Chondrocyte (in vitro differentiated cells): Measurements from ENCODE around the gene CREB3L2. TPM values are rescaled to one million over a fixed set of nuclear protein-coding genes. Genes with fewer than 3 reads are reported as not detected.

Experiments
- DNase-seq: peaks from one replicate; pipeline ENCODE4 v3.0.0; 2021; ENCODE audit warnings: mixed read lengths, low spot score
- H3K27ac Mint-ChIP-seq: one replicate; pipeline ENCODE4 v1.8.0; 2021; ENCODE audit warnings: mild to moderate bottlenecking, moderate library complexity, mixed read lengths; ENCODE audit not compliant: unreplicated experiment
- H3K27me3 Mint-ChIP-seq: 2 replicates; pipeline ENCODE4 v1.8.0; 2021; ENCODE audit warnings: low read depth, mixed read lengths
- H3K36me3 Mint-ChIP-seq: 2 replicates; pipeline ENCODE4 v1.8.0; 2021; ENCODE audit warnings: low read depth, mixed read lengths
- H3K4me1 Mint-ChIP-seq: 2 replicates; pipeline ENCODE4 v1.8.0; 2021; ENCODE audit warnings: low read depth, mild to moderate bottlenecking, mixed read lengths
- H3K4me3 Mint-ChIP-seq: one replicate; pipeline ENCODE4 v1.8.0; 2021; ENCODE audit warnings: mild to moderate bottlenecking, moderate library complexity, mixed read lengths; ENCODE audit not compliant: unreplicated experiment
- H3K9me3 Mint-ChIP-seq: 2 replicates; pipeline ENCODE4 v1.8.0; 2021; ENCODE audit warnings: low read depth, mixed read lengths
- total RNA-seq: library from RNA; stranded (reverse); gene quantifications from 3 replicates; pipeline ENCODE4 v1.2.1, GENCODE V29; 2021
- TF ChIP-seq, protein P1 (sequence below): fragments of 200-600 bp; sonication (generic); IDR thresholded peaks from 2 replicates; pipeline ENCODE4 v1.5.0; 2021; ENCODE audit warnings: antibody characterized with exemption, mild to moderate bottlenecking, moderate library complexity

Gene CREB3L2
- total RNA-seq, 1 donor from 2014 or later, result 217 TPM

DNA sequence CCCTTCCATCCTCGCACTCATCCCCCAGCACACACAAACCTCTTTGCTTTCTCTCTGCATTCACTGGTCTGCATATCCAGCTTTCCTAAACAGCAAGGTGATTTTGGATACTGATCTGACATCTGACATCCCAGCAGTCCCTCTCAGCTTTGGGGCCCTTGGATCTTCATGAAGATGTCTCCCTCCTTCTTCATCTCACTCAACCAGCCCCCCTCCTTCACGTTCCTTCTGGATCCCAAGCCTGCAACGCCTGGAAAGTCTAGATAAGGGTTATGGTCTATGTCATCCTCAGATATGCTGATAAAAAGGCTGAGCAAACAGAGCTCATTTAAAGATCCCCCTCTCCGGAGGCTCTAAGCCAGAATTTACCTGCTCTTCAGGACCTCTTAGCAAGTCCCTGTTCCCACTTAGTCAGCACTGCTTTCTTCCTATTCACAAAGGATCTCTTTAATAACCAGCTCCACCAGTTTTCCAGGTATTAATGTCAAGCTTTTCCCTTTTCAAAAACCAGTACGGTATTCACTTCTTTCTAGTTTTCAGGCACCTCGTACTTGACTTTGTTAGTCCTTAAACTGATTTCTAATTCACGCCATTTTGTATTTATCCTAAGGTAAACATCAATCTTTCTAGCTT, 38.9 kb downstream of the CREB3L2 start:
- TF ChIP-seq, protein P1, sequence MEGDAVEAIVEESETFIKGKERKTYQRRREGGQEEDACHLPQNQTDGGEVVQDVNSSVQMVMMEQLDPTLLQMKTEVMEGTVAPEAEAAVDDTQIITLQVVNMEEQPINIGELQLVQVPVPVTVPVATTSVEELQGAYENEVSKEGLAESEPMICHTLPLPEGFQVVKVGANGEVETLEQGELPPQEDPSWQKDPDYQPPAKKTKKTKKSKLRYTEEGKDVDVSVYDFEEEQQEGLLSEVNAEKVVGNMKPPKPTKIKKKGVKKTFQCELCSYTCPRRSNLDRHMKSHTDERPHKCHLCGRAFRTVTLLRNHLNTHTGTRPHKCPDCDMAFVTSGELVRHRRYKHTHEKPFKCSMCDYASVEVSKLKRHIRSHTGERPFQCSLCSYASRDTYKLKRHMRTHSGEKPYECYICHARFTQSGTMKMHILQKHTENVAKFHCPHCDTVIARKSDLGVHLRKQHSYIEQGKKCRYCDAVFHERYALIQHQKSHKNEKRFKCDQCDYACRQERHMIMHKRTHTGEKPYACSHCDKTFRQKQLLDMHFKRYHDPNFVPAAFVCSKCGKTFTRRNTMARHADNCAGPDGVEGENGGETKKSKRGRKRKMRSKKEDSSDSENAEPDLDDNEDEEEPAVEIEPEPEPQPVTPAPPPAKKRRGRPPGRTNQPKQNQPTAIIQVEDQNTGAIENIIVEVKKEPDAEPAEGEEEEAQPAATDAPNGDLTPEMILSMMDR, result no peak
- H3K27ac Mint-ChIP-seq, result peak overlapping the region; percentile 62
- H3K36me3 Mint-ChIP-seq, result peaks cover 21% of the 10 kb centered on the region
- H3K4me3 Mint-ChIP-seq, result no peak overlapping the region
- DNase-seq, result no peak
- peaks cover 87% of the 10 kb centered on the region for H3K4me1 Mint-ChIP-seq
- no peaks in the 10 kb centered on the region for H3K9me3 Mint-ChIP-seq
- no peaks in the 10 kb centered on the region for H3K27me3 Mint-ChIP-seq

DNA sequence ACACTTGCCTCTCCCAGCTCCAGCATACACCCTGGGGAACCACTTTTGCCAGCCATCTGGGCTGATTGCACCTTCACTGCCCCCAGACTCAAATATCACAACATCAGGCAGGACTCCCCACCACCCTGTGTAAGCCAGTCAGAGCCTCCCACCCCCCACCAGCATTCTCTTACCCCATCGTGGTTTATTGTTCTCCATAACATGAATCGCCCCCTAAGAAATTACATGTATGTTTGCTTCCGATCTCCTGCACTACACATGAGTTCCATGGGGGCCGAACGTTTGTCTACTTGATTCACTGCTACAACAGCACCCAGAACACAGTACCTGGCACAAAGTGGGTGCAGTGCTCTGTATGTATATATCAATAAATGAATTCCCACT, 39.4 kb downstream of the CREB3L2 start:
- peaks cover 20% of the 10 kb centered on the region for H3K36me3 Mint-ChIP-seq
- DNase-seq, result no peak
- H3K27ac Mint-ChIP-seq, result peak overlapping the region; percentile 62
- TF ChIP-seq, protein P1, result no peak
- H3K27me3 Mint-ChIP-seq, result no peaks in the 10 kb centered on the region
- no peaks in the 10 kb centered on the region for H3K9me3 Mint-ChIP-seq
- no peak overlapping the region for H3K4me3 Mint-ChIP-seq
- H3K4me1 Mint-ChIP-seq, result peaks cover 87% of the 10 kb centered on the region

DNA sequence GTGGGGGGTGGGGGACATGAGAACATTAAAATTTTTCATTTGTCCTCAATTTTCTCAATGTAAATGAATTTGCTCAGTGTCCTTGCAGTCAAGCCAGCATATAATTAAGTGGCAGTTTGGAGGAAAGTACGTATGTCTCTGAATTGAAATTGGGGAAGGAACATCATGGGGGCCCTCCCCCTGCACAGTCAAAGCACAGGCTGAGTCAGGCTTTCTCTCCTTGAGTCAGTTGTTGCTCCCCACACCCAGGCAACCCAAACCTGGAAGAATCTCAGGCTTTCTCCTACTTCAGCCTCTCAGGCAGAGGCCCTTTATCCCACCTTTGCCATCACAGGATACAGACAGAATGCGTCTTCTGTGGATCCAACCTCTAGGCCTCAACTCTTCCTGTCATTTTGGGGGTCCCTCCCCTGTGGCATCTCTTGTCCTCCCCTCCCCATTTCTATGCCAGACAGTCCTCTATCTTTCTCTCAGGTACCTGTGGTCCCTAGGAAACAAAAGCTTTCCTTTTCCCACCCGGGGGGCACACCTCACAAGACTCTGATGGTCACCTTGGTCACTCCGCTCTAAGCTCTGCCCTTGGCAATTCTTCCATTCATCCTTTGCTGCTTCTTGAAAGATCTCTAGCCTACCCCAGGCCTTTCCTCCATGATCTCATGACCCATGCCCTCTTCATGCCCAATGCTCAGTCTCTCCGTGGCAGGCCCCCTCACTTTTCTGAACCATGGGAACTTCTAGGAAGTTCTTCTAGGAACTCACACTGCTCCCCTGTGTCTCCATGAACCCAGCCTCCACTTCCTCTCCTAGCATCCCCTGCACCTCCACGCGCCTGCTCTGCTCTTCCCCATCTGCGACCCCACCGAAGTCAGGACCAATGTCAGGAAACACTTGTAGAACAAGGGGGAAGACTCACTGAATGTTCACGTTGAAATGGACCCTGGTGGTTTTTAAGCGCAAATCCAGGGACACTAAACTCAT, 40.4 kb downstream of the CREB3L2 start:
- peaks cover 86% of the 10 kb centered on the region for H3K4me1 Mint-ChIP-seq
- no peaks in the 10 kb centered on the region for H3K27me3 Mint-ChIP-seq
- TF ChIP-seq, protein P1, result no peak
- peaks cover 26% of the 10 kb centered on the region for H3K36me3 Mint-ChIP-seq
- peak overlapping the region; percentile 73 for H3K27ac Mint-ChIP-seq
- DNase-seq, result no peak
- no peaks in the 10 kb centered on the region for H3K9me3 Mint-ChIP-seq
- H3K4me3 Mint-ChIP-seq, result no peak overlapping the region

DNA sequence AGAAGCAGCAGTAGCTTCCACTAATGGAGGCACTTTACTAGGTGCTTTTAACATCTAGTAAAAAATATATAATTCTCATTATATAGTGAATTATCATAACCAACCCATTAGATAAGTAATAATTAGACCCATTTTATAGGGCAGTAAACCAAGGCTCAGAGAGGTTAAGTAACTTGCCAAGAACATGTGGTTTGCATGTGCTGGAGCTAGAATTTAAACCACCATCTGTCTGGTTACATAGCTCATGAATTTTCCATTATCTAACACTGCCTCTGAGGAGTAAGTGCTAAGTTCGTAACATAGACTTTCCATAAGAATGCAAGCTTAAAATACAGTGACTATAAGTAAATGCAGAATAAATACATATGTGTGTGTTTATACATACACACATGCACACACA, 41.9 kb downstream of the CREB3L2 start:
- H3K9me3 Mint-ChIP-seq, result no peaks in the 10 kb centered on the region
- H3K27me3 Mint-ChIP-seq, result no peaks in the 10 kb centered on the region
- DNase-seq, result no peak
- peak overlapping the region; percentile 55 for H3K27ac Mint-ChIP-seq
- H3K4me3 Mint-ChIP-seq, result no peak overlapping the region
- H3K36me3 Mint-ChIP-seq, result peaks cover 28% of the 10 kb centered on the region
- H3K4me1 Mint-ChIP-seq, result peaks cover 88% of the 10 kb centered on the region
- TF ChIP-seq, protein P1, result no peak
